Mesenchymal stem cell (in vitro differentiated cells and primary cell): Measurements from ENCODE around the gene CCDC70.

Experiments
- DNase-seq: peaks from one replicate; pipeline ENCODE4 v3.0.0-alpha.2; 2013
- H2AFZ ChIP-seq: one replicate; pipeline ENCODE4 v1.6.1; 2013; ENCODE audit warnings: low read depth, mild to moderate bottlenecking, control low read depth, inconsistent platforms, low read length, moderate library complexity
- H2AK5ac ChIP-seq: 2 replicates; pipeline ENCODE4 v1.6.1; 2013; ENCODE audit warnings: low read length, moderate library complexity, mild to moderate bottlenecking, inconsistent platforms; ENCODE audit not compliant: severe bottlenecking
- H2BK120ac ChIP-seq: one replicate; pipeline ENCODE4 v1.6.1; 2013; ENCODE audit warnings: low read depth, mild to moderate bottlenecking, inconsistent platforms, low read length, moderate library complexity
- H2BK12ac ChIP-seq, 2 experiments: one replicate each; pipeline ENCODE4 v1.6.1; 2013; ENCODE audit warnings: inconsistent platforms in 2 of 2, low read length in 2 of 2, mild to moderate bottlenecking in 2 of 2, moderate library complexity in 2 of 2, control low read depth in 1 of 2
- H2BK15ac ChIP-seq: one replicate; pipeline ENCODE4 v1.6.1; 2013; ENCODE audit warnings: mild to moderate bottlenecking, low read depth, inconsistent platforms; ENCODE audit not compliant: poor library complexity, severe bottlenecking
- H2BK5ac ChIP-seq: 2 replicates; pipeline ENCODE4 v1.6.1; 2013; ENCODE audit warnings: low read depth, mild to moderate bottlenecking, low read length, control low read depth, inconsistent platforms; ENCODE audit not compliant: poor library complexity, severe bottlenecking
- H3K14ac ChIP-seq, 2 experiments: one replicate each; pipeline ENCODE4 v1.6.1; 2013; ENCODE audit warnings: inconsistent platforms in 2 of 2, low read length in 2 of 2, control low read depth in 1 of 2, mild to moderate bottlenecking in 1 of 2, moderate library complexity in 1 of 2
- H3K18ac ChIP-seq, 2 experiments: one replicate each; pipeline ENCODE4 v1.6.1; 2013; ENCODE audit warnings: inconsistent platforms in 2 of 2, low read length in 2 of 2, control low read depth in 1 of 2, low read depth in 1 of 2, mild to moderate bottlenecking in 1 of 2
- H3K23ac ChIP-seq, 2 experiments: one replicate each; pipeline ENCODE4 v1.6.1; 2013; ENCODE audit warnings: inconsistent platforms in 2 of 2, low read length in 2 of 2, mild to moderate bottlenecking in 2 of 2, moderate library complexity in 2 of 2, control low read depth in 1 of 2
- H3K27ac ChIP-seq: 2 replicates; pipeline ENCODE4 v1.5.1; 2013; ENCODE audit warnings: mild to moderate bottlenecking, moderate library complexity, low read length, control low read depth, inconsistent platforms; ENCODE audit not compliant: poor library complexity, severe bottlenecking
- H3K27me3 ChIP-seq, 2 experiments: 2 replicates each; pipeline versions ENCODE4 v1.6.1 to v1.7.0; 2013; ENCODE audit warnings: low read length in 2 of 2, mild to moderate bottlenecking in 2 of 2, moderate library complexity in 2 of 2, control low read depth in 1 of 2, inconsistent platforms in 1 of 2; ENCODE audit not compliant: control insufficient read depth in 1 of 2, insufficient read depth in 1 of 2
- H3K36me3 ChIP-seq, 2 experiments: 2 replicates each; pipeline versions ENCODE4 v1.6.1 to v1.7.0; 2013; ENCODE audit warnings: low read length in 2 of 2, control low read depth in 1 of 2, inconsistent platforms in 1 of 2, low read depth in 1 of 2, mild to moderate bottlenecking in 1 of 2; ENCODE audit not compliant: insufficient read depth in 2 of 2, control insufficient read depth in 1 of 2
- H3K4ac ChIP-seq, 2 experiments: one replicate each; pipeline ENCODE4 v1.6.1; 2013; ENCODE audit warnings: inconsistent platforms in 2 of 2, low read length in 2 of 2, mild to moderate bottlenecking in 2 of 2, moderate library complexity in 2 of 2, control low read depth in 1 of 2, low read depth in 1 of 2
- H3K4me1 ChIP-seq: 2 replicates; pipeline ENCODE4 v1.6.1; 2013; ENCODE audit warnings: low read depth, low read length, control low read depth; ENCODE audit not compliant: control insufficient read depth, insufficient read depth
- H3K4me2 ChIP-seq: 2 replicates; pipeline ENCODE4 v1.6.1; 2013; ENCODE audit warnings: low read length, mild to moderate bottlenecking, inconsistent platforms; ENCODE audit not compliant: poor library complexity, severe bottlenecking
- H3K4me3 ChIP-seq, 2 experiments: 2 replicates each; pipeline versions ENCODE4 v1.5.1 to v1.7.0; 2013; ENCODE audit warnings: low read length in 2 of 2, mild to moderate bottlenecking in 2 of 2, control low read depth in 1 of 2, low read depth in 1 of 2; ENCODE audit not compliant: insufficient read depth in 1 of 2
- H3K79me1 ChIP-seq: replicated peaks from 2 replicates; pipeline ENCODE4 v1.6.1; 2013; ENCODE audit warnings: mild to moderate bottlenecking, control low read depth, low read length, inconsistent platforms; ENCODE audit not compliant: poor library complexity, severe bottlenecking
- H3K9ac ChIP-seq: 2 replicates; pipeline ENCODE4 v1.7.0; 2013; ENCODE audit warnings: mild to moderate bottlenecking, low read length, moderate library complexity
- H3K9me3 ChIP-seq: 2 replicates; pipeline ENCODE4 v1.7.0; 2013; ENCODE audit warnings: mild to moderate bottlenecking, low read length; ENCODE audit not compliant: control insufficient read depth
- H4K8ac ChIP-seq: one replicate; pipeline ENCODE4 v1.6.1; 2013; ENCODE audit warnings: inconsistent platforms, mild to moderate bottlenecking, low read length, moderate library complexity
- H4K91ac ChIP-seq: one replicate; pipeline ENCODE4 v1.6.1; 2013; ENCODE audit warnings: mild to moderate bottlenecking, low read length, inconsistent platforms
- WGBS: methylation state at CpG from one replicate; pipeline ENCODE4 v1.1.7; 2013; ENCODE audit warnings: mixed read lengths; 5-methylcytosine and 5-hydroxymethylcytosine counted together

CCDC70 gene

DNA sequence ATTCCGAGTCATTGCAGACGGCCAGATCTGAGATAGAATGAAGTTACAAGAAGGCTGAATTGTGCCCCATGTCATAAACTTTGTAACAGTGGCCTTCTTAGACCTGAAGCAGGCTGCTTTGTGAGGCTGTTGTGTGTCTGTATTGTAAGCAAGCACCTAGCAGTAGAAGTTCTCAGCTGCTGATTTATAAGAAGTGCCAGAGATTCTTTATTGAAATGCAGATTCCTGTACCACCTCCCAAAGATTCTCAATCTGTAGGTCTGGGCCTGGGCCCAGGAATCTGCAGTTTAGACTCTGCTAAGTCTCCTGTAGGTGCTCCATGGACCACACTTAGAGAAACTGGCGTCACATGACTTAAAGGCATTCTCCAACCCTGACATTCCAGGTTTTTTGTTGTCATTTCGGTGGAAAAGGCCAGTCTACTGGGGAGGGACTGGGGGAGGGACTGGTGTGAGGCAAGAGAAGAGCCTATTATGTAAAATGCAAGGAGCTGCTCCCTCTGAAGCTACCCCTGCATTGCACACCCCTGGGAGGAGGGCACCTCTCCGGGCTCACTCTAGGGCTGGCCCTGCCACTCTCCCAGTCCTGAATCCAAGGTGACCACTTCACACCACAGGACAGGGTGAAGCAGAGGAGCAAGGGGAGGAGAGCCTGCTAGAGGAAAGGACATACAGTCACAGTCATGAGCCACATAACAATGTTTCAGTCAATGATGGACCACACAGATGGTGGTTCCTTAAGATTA lies 16.0 kb upstream of the CCDC70 start:
- Histone ChIP-seq H3K4me1 (peaks cover 9% of the 10 kb centered on the region), H3K9ac (no peak overlapping the region), H3K23ac (no peak overlapping the region), H3K36me3 (no peaks in the 10 kb centered on the region), H2AFZ (peak overlapping the region; percentile 54), H3K79me1 (no peaks in the 10 kb centered on the region), H4K91ac (no peak overlapping the region), H3K9me3 (no peaks in the 10 kb centered on the region), H3K27me3 (peaks cover 10 to 15% of the 10 kb centered on the region in 2 experiments), H4K8ac (peak overlapping the region; percentile 88), H3K4ac (peak overlapping the region in 1 of 2 experiments; percentile 67), H2AK5ac (no peak overlapping the region), H2BK5ac (no peak overlapping the region), H2BK15ac (peak overlapping the region; percentile 26), H3K18ac (peak overlapping the region; percentile 67 to 72), H2BK120ac (no peak overlapping the region), H3K27ac (no peak overlapping the region), H3K4me2 (no peak overlapping the region), H3K14ac (peak overlapping the region in 1 of 2 experiments; percentile 59), H2BK12ac (peak overlapping the region in 1 of 2 experiments; percentile 31), H3K4me3 (no peak overlapping the region)
- no peak for DNase-seq
- WGBS, result 75% methylated on average over 4 of the region's 5 CpGs

DNA sequence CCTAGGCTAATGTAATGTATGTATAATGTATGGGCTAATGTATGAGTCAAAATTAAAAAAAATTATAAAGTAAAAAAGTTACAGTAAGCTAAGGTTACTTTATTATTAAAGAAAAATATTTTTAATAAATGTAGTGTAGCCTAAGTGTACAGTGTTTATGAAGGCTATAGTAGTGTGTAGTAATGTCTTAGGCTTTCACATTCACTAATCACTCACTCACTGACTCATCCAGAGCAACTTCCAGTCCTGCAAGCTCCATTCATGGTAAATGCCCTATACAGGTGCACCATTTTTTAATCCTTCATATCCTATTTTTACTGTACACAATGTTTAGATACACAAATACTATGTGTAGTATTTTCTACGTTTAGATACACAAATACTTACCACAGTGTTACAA lies 15.0 kb upstream of the CCDC70 start:
- 57% methylated on average over 1 of the region's 1 CpG for WGBS
- Histone ChIP-seq H3K4me3 (no peak overlapping the region), H3K9me3 (no peaks in the 10 kb centered on the region), H3K79me1 (no peaks in the 10 kb centered on the region), H3K27ac (no peak overlapping the region), H2AFZ (no peak overlapping the region), H4K91ac (no peak overlapping the region), H3K4me2 (no peak overlapping the region), H3K23ac (no peak overlapping the region), H2AK5ac (no peak overlapping the region), H2BK5ac (no peak overlapping the region), H2BK12ac (no peak overlapping the region), H3K4ac (no peak overlapping the region), H3K4me1 (peaks cover 9% of the 10 kb centered on the region), H3K36me3 (no peaks in the 10 kb centered on the region), H3K18ac (no peak overlapping the region), H3K9ac (no peak overlapping the region), H3K27me3 (peaks cover 6 to 7% of the 10 kb centered on the region in 2 experiments), H2BK15ac (no peak overlapping the region), H3K14ac (no peak overlapping the region), H4K8ac (no peak overlapping the region), H2BK120ac (no peak overlapping the region)
- DNase-seq, result no peak

DNA sequence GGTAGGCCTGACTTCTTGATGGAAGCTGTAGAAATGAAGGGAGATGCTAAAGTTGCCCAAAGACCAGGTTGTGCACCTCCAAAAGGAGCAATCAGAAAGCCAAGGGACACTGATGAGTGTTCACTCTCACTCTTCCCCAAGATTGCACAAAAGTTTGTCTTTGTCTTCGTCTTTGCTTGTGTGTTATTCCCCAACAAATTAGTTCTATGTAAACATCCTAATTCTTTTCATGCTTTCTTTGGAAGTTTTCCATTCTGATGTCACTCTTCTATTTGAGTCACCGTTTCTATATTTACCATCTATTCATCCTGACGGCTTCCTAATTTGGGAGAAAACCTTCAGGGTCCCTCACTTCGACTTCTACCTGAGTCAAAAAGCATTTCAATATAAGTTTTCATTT lies 13.1 kb upstream of the CCDC70 start:
- Histone ChIP-seq H3K27ac (no peak overlapping the region), H3K79me1 (no peaks in the 10 kb centered on the region), H3K4ac (no peak overlapping the region), H2BK120ac (no peak overlapping the region), H3K4me3 (no peak overlapping the region), H3K36me3 (no peaks in the 10 kb centered on the region), H3K9ac (no peak overlapping the region), H3K23ac (no peak overlapping the region), H3K4me1 (peaks cover 9% of the 10 kb centered on the region), H3K4me2 (no peak overlapping the region), H2AFZ (no peak overlapping the region), H3K9me3 (no peaks in the 10 kb centered on the region), H3K27me3 (peaks cover 2 to 6% of the 10 kb centered on the region in 2 experiments), H4K91ac (no peak overlapping the region), H2BK12ac (no peak overlapping the region), H4K8ac (no peak overlapping the region), H2BK5ac (no peak overlapping the region), H3K14ac (no peak overlapping the region), H2BK15ac (no peak overlapping the region), H2AK5ac (no peak overlapping the region), H3K18ac (no peak overlapping the region)
- WGBS, result 5% methylated on average over 4 of the region's 4 CpGs
- peak; percentile 85 for DNase-seq

DNA sequence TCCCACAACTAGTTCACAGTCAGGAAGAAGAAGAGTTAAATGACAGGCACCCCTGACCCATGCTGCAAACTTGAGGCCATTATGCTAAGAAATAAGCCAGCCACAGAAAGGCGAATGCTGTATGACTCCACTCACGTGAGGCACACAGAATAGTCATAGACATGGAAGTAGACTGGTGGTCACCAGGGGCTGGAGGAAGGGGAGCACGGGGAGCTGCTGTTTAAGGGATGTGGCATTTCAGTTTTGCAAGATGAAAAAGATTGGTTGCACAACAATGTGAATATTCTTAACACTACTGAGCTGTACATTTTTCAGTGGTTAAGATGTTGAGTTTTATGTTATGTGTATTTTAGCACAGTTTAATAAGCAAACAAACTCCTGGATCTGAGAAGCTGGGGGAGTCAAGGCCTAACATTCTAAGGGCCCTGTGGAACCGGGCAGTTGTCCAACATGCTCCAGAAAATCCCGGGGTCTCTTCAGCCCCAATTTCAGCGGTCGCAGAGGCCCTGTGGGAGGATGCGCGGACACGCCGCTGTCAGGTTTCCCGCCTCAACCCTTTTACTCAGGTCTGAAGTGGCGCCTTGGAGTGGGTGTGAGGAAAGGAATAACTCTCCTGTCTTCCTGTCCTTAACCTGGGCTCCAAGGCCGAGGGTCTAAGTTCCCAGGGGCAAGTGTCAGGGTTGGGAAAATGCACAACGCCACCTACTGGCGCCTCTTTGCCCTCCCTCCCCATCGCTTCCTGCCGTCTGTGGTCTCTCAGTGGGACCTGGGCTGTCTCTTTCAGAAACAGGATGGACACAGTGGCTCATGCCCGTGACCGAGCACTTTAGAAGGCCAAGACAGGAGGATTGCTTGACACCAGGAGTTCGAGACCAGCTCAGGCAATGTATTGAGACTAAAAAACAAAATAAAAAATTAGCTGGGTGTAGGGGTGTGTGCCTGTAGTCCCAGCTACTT lies 12.3 kb upstream of the CCDC70 start:
- no peak overlapping the region for H3K14ac ChIP-seq
- no peak overlapping the region for H3K4me3 ChIP-seq
- peaks cover under 1 to 5% of the 10 kb centered on the region in 2 experiments for H3K27me3 ChIP-seq
- H3K4ac ChIP-seq, result peak overlapping the region in 1 of 2 experiments; percentile 67
- peaks cover 9% of the 10 kb centered on the region for H3K4me1 ChIP-seq
- H2BK12ac ChIP-seq, result peak overlapping the region; percentile 75 to 81
- H3K18ac ChIP-seq, result peak overlapping the region; percentile 59 to 83
- H2BK120ac ChIP-seq, result no peak overlapping the region
- peak overlapping the region; percentile 81 for H4K91ac ChIP-seq
- H3K36me3 ChIP-seq, result no peaks in the 10 kb centered on the region
- no peak overlapping the region for H3K9ac ChIP-seq
- H2AFZ ChIP-seq, result peak overlapping the region; percentile 23
- H2AK5ac ChIP-seq, result no peak overlapping the region
- 57% methylated on average over 21 of the region's 21 CpGs for WGBS
- no peak overlapping the region for H2BK5ac ChIP-seq
- no peaks in the 10 kb centered on the region for H3K79me1 ChIP-seq
- peak overlapping the region; percentile 86 for H4K8ac ChIP-seq
- peak; percentile 84 for DNase-seq
- H2BK15ac ChIP-seq, result peak overlapping the region; percentile 76
- H3K4me2 ChIP-seq, result no peak overlapping the region
- H3K9me3 ChIP-seq, result no peaks in the 10 kb centered on the region
- H3K27ac ChIP-seq, result no peak overlapping the region
- no peak overlapping the region for H3K23ac ChIP-seq
